Esophagus squamous epithelium (tissue), 5 donors: ENCODE results near the gene SAMD5. TPM values are rescaled to one million over a fixed set of nuclear protein-coding genes. Genes with fewer than 3 reads are reported as not detected.

Experiments used
- DNase-seq: peaks from one replicate; lab custom pipeline; 2025; lab: John Stamatoyannopoulos, UW
- H3K27ac ChIP-seq, 4 donors: fragments of 200-600 bp; sonication (generic); one replicate each; pipeline ENCODE4 v1.5.1; 2016 to 2019; ENCODE audit warnings: mild to moderate bottlenecking in 1 of 4
- H3K27me3 ChIP-seq, 4 donors: fragments of 200-600 bp; sonication (generic); 1 replicate in 3 of 4; 2 replicates in 1 of 4; pipeline versions ENCODE4 v1.5.1 to v1.6.0; 2017 to 2021; ENCODE audit warnings: antibody characterized with exemption in 1 of 4
- H3K36me3 ChIP-seq, 3 donors: fragments of 200-600 bp; sonication (generic); one replicate each; pipeline ENCODE4 v1.5.1; 2016 to 2019
- H3K4me1 ChIP-seq, 3 donors: fragments of 200-600 bp; sonication (generic); one replicate each; pipeline ENCODE4 v1.5.1; 2017 to 2019
- H3K4me3 ChIP-seq, 4 donors: fragments of 200-600 bp; sonication (generic); 1 replicate in 3 of 4; 2 replicates in 1 of 4; pipeline ENCODE4 v1.5.1; 2016 to 2019; ENCODE audit warnings: mild to moderate bottlenecking in 2 of 4, moderate library complexity in 1 of 4
- H3K9me3 ChIP-seq, 3 donors: fragments of 200-600 bp; sonication (generic); one replicate each; pipeline ENCODE4 v1.5.1; 2016 to 2019
- POLR2A ChIP-seq, 4 donors: fragments of 450-650 bp; IDR thresholded peaks; one replicate each; pipeline ENCODE4 v1.6.1; 2017; ENCODE audit warnings: antibody characterized with exemption in 4 of 4, mild to moderate bottlenecking in 4 of 4, moderate library complexity in 3 of 4
- WGBS, 2 donors: methylation state at CpG; one replicate each; pipeline ENCODE4 v1.1.5; 2018; 5-methylcytosine and 5-hydroxymethylcytosine counted together
- intact Hi-C: fragments of 100-400 bp; cut with DNase I; formaldehyde crosslinking; loops from one replicate; pipeline ENCODE4 v1.15.0; 2022
- total RNA-seq, 4 donors: library from RNA; depleted of rRNA; stranded (reverse); fragments of >200 nt; gene quantifications; one replicate each; pipeline ENCODE4 v1.1.0, GENCODE V29; 2016
- TF ChIP-seq, protein P1 (sequence below), 6 experiments: fragments of 450-650 bp in 4 of 6; fragments of 200-600 bp in 2 of 6; sonication (generic) in 2 of 6; IDR thresholded peaks; one replicate each; pipeline ENCODE4 v1.5.1; 2016 to 2019; ENCODE audit warnings: antibody characterized with exemption in 6 of 6, mild to moderate bottlenecking in 4 of 6, moderate library complexity in 4 of 6
- donor health status: DM: yes; HTN: yes; CAD: no.

Gene SAMD5
- total RNA-seq, 4 donors from 2014 or later, result 6.9 to 16.2 (median 12.7) TPM

DNA sequence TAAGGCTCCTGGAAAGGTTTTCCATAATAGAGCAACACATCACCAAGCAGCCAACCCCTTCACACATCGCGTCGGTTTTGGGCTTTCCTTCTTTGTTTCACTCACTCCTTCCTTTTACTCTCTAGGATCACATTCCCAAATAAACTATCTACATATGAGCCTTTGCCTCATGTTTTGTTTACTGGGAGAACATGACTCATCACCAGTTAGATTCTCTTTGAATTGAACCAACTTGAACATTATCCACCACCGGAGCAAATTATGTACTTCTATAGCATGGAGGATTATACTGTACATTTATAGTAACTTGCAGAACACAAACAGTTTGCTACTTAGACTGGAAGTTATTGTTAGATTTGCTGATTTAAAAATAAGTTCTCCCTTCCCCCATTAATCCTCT, 41.0 kb downstream of the SAMD5 start:
- 77 to 84% methylated on average over 4 of the region's 4 CpGs for WGBS, 2 donors

DNA sequence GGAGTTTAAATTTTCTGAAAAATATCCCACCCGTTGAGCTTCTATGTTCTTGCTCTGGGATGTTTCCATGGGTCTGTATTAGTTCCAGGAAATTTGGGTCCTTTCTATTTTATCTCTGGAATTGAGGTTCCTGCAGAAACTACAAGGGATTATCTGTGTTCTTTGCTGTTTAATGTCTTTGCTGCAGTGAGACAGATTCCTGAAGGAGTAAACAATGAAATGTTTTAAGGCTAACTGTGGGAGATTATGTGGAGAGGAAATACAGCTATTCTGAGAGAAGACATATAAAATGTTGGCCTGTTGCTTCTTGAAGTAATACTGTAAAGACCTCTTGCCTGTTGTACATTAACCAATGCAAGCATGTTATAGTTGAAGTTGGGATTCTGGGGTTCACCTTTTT, 43.5 kb downstream of the SAMD5 start:
- TF ChIP-seq POLR2A (IDR thresholded peaks at IDR 0.05), result no peak
- TF ChIP-seq, protein P1, sequence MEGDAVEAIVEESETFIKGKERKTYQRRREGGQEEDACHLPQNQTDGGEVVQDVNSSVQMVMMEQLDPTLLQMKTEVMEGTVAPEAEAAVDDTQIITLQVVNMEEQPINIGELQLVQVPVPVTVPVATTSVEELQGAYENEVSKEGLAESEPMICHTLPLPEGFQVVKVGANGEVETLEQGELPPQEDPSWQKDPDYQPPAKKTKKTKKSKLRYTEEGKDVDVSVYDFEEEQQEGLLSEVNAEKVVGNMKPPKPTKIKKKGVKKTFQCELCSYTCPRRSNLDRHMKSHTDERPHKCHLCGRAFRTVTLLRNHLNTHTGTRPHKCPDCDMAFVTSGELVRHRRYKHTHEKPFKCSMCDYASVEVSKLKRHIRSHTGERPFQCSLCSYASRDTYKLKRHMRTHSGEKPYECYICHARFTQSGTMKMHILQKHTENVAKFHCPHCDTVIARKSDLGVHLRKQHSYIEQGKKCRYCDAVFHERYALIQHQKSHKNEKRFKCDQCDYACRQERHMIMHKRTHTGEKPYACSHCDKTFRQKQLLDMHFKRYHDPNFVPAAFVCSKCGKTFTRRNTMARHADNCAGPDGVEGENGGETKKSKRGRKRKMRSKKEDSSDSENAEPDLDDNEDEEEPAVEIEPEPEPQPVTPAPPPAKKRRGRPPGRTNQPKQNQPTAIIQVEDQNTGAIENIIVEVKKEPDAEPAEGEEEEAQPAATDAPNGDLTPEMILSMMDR (IDR thresholded peaks at IDR 0.05), result no peak
- Histone ChIP-seq H3K9me3 (no peaks in the 10 kb centered on the region), H3K36me3 (no peaks in the 10 kb centered on the region), H3K4me1 (peaks cover 0 to 32% (median 0%) of the 10 kb centered on the region in 3 donors), H3K27ac (no peak overlapping the region), H3K27me3 (no peaks in the 10 kb centered on the region), H3K4me3 (no peak overlapping the region)
- intact Hi-C loops, result no loop called here
- no peak for DNase-seq
- 71% methylated on average over 1 of the region's 1 CpG for WGBS, 2 donors

More for the DNA sequence above, 41.0 kb downstream of the SAMD5 start:
- Histone ChIP-seq H3K27ac (peak overlapping the region; percentile 14 to 73 (median 44)), H3K4me3 (no peak overlapping the region), H3K9me3 (no peaks in the 10 kb centered on the region), H3K36me3 (no peaks in the 10 kb centered on the region), H3K27me3 (no peaks in the 10 kb centered on the region), H3K4me1 (peaks cover 0 to 37% (median 0%) of the 10 kb centered on the region in 3 donors)
- TF ChIP-seq, protein P1 (IDR thresholded peaks at IDR 0.05), result no peak
- no peak for TF ChIP-seq POLR2A (IDR thresholded peaks at IDR 0.05)
- DNase-seq, result no peak
- intact Hi-C loops, result no loop called here

DNA sequence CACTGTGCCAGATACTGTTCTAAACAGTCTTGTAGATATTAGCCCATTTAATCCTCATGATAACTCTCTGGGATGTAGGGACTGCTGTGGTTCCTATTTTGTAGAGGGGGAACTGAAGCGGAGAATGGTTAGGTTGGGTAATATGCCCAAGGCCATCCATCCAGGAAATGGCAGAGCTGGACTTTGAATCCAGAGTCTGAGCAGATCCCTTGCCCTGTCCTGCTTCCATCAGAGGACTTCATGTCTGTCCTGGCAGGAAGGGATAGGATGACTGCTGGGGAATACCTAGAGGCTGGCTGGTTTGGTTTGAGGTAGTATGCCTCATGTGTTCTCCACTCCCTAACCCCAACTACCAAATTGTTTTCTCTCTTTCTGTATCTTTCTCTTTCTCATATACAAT, 44.6 kb downstream of the SAMD5 start:
- no peak overlapping the region for H3K27ac ChIP-seq
- 71 to 100% methylated on average over 1 of the region's 1 CpG for WGBS, 2 donors
- H3K27me3 ChIP-seq, result no peaks in the 10 kb centered on the region
- no peak for DNase-seq
- intact Hi-C loops, result no loop called here
- peaks cover 0 to 5% (median 0%) of the 10 kb centered on the region in 3 donors for H3K36me3 ChIP-seq
- no peak overlapping the region for H3K4me3 ChIP-seq
- no peaks in the 10 kb centered on the region for H3K9me3 ChIP-seq
- TF ChIP-seq, protein P1 (IDR thresholded peaks at IDR 0.05), result no peak
- no peak for TF ChIP-seq POLR2A (IDR thresholded peaks at IDR 0.05)
- peaks cover 0 to 22% (median 0%) of the 10 kb centered on the region in 3 donors for H3K4me1 ChIP-seq

DNA sequence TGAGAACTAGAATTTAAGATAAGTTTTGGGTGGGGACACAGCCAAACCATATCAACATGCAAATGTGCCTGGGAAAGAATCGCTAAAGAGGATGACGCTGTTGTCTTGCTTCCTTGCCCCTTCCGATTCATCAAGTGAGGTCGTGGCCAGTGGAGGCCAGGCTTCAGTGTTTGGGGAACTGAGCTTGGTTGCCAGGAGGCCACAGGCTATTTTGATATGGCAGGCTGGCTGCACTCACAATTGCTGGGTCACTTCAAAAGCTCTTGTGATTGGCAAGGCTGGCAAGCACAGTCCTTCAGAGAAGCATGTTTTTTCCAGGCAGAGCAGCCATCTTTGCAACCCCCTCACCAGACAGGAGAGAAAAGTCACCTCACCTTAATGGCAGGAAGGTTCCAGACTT, 45.8 kb downstream of the SAMD5 start:
- 90 to 100% methylated on average over 1 to 4 of the region's 4 CpGs for WGBS, 2 donors
- intact Hi-C loops, result no loop called here
- Histone ChIP-seq H3K4me3 (no peak overlapping the region), H3K36me3 (peaks cover 0 to 5% (median 0%) of the 10 kb centered on the region in 3 donors), H3K27me3 (no peaks in the 10 kb centered on the region), H3K9me3 (no peaks in the 10 kb centered on the region), H3K27ac (no peak overlapping the region), H3K4me1 (peaks cover 0 to 16% (median 0%) of the 10 kb centered on the region in 3 donors)
- TF ChIP-seq, protein P1 (IDR thresholded peaks at IDR 0.05), result no peak
- TF ChIP-seq POLR2A (IDR thresholded peaks at IDR 0.05), result no peak
- no peak for DNase-seq

DNA sequence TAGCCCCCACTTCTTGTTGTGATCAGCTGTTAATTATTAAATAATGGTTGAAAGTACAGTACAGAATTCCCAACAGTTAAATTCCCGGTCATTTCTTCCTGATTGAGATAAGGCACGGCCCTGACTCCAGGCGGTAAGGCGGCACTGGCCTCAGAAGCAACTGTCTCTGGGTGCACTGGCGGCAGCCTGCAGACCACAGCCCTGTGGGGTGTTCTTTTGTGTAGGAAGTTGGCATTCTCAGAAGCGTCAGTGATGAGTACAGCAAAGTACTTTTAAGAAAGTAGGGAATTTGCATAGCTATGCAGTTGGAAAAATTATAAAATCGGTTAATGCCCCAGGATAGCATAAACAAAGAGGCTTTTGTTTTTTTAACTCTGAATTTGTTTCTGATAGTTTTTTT, 50.5 kb downstream of the SAMD5 start:
- no peak overlapping the region for H3K4me3 ChIP-seq

More for the DNA sequence above, 50.5 kb downstream of the SAMD5 start:
- DNase-seq, result no peak
- intact Hi-C loops, result no loop called here
- Histone ChIP-seq H3K9me3 (no peaks in the 10 kb centered on the region), H3K27ac (no peak overlapping the region), H3K27me3 (no peaks in the 10 kb centered on the region), H3K4me1 (no peaks in the 10 kb centered on the region), H3K36me3 (peaks cover 0 to 5% (median 0%) of the 10 kb centered on the region in 3 donors)
- TF ChIP-seq, protein P1 (IDR thresholded peaks at IDR 0.05), result no peak
- TF ChIP-seq POLR2A (IDR thresholded peaks at IDR 0.05), result no peak
- 85 to 90% methylated on average over 2 to 5 of the region's 7 CpGs for WGBS, 2 donors
